ENCODE data around the gene EZR. TPM values are rescaled to one million over a fixed set of nuclear protein-coding genes. Genes with fewer than 3 reads are reported as not detected.

EZR gene
- total RNA-seq, 2 experiments from 2014 or later, result 255 to 256 TPM

DNA sequence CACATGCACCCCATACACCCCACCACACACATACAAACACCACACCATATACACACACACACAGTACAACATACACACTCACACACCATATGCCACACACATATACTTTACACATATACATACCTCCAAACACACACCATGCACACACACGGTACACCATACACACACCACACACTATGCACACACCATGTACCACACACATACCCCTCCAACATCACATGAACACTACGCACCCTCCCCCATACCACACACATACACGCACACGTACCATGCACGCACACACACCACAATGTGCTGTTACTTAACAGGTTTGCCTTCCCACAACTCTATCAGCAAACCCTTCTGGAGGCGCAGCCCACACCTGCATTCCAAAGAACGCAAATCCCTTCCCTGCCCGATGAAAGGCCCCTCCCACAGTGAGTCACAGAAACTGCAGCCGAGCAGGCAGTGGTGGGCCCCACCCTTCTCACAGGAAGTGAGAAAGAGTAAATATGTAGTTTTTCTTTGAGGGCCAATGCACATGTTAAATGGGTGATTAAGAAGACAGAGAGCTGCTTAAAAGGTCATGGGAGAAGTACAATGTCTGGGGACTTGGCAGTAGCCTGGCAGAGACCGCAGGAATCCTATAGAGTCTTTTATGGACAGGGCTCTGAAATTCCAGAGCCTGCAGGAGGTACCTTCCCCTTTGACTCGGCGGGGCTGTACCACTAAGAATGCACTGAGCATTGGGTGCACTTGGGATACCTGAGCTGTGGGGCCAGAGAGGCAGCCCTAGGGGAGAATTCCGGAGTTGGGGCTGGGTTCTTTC lies 34.1 kb upstream of the EZR start:
- Mint-ChIP-seq H3K4me3 (no peak overlapping the region), H3K27me3 (no peaks in the 10 kb centered on the region), H3K4me1 (ENCODE audit: low read depth) (peaks cover 28% of the 10 kb centered on the region), H3K36me3 (no peaks in the 10 kb centered on the region), H3K27ac (no peak overlapping the region), H3K9me3 (no peaks in the 10 kb centered on the region)
- intact Hi-C loops (cut with micrococcal nuclease), result loop anchor here (1.0 to 5.0 kb wide), 3 partner anchors 200 to 1091 kb away; no protein-coding TSS in a partner anchor
- DNase-seq, result peak; percentile 94
- ChIA-PET CTCF (interaction anchor here (1.1 to 1.6 kb wide), 5 partner anchors 16 to 119 kb away, joined by 3 to 6 read pairs (median 4); partner anchors contain the start of gene EZR), POLR2A (interaction anchor here (1.2 to 5.8 kb wide), 3 partner anchors 16 to 39 kb away, joined by 4 to 64 read pairs (median 5); partner anchors contain the start of gene EZR)

DNA sequence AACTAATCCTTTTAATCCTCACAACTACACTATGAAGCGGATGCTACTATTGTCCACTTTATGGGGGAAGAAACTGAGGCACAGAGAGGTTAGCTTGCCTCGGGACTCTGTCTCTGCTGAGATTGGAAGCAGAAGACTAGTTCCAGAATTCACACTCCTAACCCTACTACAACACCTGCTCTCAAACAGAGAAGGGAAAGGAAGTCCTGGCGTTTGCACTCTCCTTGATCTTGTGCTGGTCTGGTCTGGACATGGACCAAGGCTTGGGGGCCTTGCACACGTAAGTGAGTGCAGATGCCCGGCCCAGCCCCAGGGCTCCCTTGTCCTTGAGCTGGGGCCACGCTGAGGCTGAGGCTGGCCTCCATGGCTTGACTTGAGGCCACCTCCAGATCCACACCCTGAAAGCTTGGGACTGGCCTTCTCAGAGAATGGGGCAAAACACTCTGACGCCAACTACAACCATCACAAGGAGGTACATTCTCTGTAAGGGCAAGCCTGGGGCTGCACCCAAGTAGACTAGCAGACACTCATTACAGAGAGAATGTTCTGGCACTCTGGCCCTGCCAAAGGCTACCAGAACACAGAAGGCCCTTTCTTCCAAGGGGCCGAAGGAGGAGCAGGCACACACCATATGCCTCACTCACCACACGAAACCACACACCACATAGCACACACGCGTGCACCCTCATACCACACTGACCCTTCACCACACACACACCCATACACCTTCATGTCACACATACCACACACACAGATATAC lies 33.3 kb upstream of the EZR start:
- peak; percentile 29 for DNase-seq
- Mint-ChIP-seq H3K27ac (peak overlapping the region; percentile 20), H3K4me1 (ENCODE audit: low read depth) (peaks cover 27% of the 10 kb centered on the region), H3K9me3 (no peaks in the 10 kb centered on the region), H3K27me3 (no peaks in the 10 kb centered on the region), H3K4me3 (no peak overlapping the region), H3K36me3 (no peaks in the 10 kb centered on the region)
- ChIA-PET POLR2A (interaction anchor here (1.4 to 5.8 kb wide), 2 partner anchors 17 to 33 kb away, joined by 5 to 64 read pairs; partner anchors contain the start of gene EZR), CTCF (no interaction called here)
- intact Hi-C loops (cut with micrococcal nuclease), result loop anchor here (1.0 to 5.0 kb wide), 3 partner anchors 199 to 1090 kb away; no protein-coding TSS in a partner anchor

DNA sequence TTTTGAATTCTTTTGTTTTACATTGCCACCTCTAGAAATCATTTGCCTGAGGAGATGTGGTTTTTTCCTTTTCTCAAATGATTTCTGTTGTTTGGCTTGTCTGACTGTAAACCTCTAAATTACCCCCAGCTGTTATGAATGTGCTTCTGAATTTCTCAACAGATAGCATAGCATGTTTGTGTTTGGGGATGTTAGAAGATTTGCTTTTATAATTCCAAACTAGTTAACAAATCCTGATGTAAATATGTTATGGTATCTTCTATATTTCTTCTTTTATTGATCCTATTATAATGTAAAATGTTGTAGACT lies 31.6 kb upstream of the EZR start:
- POLR2A ChIA-PET, result interaction anchor here (5.8 kb wide), 1 partner anchor 19 kb away, joined by 64 read pairs; no protein-coding TSS in a partner anchor
- CTCF ChIA-PET, result no interaction called here
- Mint-ChIP-seq H3K9me3 (no peaks in the 10 kb centered on the region), H3K27me3 (no peaks in the 10 kb centered on the region), H3K4me1 (ENCODE audit: low read depth) (peaks cover 20% of the 10 kb centered on the region), H3K36me3 (no peaks in the 10 kb centered on the region), H3K27ac (peak overlapping the region; percentile 86), H3K4me3 (no peak overlapping the region)
- DNase-seq, result no peak
- intact Hi-C loops (cut with micrococcal nuclease), result loop anchor here (1.0 to 5.0 kb wide), 8 partner anchors 19 to 1088 kb away; no protein-coding TSS in a partner anchor

DNA sequence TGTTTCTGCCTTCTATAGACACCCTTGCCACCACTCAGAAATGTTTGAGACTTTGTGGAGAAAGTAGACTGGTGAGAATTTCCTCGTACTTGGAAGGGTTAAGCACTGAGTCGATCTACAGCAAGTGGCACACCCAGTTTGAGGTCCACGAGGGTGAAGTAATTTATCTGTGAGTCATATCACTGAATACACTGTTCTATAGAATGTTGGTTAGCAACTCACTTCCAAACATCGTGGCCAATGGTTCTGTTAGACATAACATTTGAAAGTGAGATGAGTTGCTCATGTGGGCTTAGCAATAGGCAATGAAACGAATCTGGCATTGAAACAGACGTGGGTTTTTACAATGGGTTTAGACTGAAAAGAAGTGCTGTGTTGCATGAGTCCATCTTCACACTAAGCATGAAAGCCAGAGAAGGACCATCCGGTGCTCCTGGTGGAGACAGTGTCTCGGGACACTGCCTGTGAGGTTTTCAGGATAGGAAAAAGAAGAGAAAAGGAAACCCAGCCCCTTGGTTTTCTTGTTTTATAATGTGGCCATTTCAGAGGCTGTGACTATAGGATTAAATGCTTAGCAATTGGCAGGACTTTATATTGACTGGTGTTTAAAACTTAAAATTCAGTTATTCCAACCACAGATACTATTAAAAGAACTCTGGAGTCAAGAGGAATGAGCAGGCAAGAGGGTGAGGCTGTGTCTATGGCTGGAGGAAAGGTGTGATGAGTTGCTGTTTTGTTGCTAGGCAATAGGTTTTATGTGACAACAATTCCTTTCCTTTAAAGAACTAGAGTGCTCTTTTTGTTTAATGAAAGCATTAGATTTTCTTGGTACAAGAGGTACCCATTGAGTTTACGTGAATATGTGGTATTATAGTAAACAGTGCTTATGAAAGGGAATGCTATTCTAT lies 31.0 kb upstream of the EZR start:
- ChIA-PET POLR2A (interaction anchor here (5.8 kb wide), 1 partner anchor 20 kb away, joined by 64 read pairs; no protein-coding TSS in a partner anchor), CTCF (no interaction called here)
- intact Hi-C loops (cut with micrococcal nuclease), result loop anchor here (1.0 to 5.0 kb wide), 8 partner anchors 19 to 1088 kb away; no protein-coding TSS in a partner anchor
- Mint-ChIP-seq H3K4me3 (peak overlapping the region; percentile 45), H3K4me1 (ENCODE audit: low read depth) (peaks cover 20% of the 10 kb centered on the region), H3K36me3 (no peaks in the 10 kb centered on the region), H3K27me3 (no peaks in the 10 kb centered on the region), H3K9me3 (no peaks in the 10 kb centered on the region), H3K27ac (peak overlapping the region; percentile 86)
- peak; percentile 68 for DNase-seq

DNA sequence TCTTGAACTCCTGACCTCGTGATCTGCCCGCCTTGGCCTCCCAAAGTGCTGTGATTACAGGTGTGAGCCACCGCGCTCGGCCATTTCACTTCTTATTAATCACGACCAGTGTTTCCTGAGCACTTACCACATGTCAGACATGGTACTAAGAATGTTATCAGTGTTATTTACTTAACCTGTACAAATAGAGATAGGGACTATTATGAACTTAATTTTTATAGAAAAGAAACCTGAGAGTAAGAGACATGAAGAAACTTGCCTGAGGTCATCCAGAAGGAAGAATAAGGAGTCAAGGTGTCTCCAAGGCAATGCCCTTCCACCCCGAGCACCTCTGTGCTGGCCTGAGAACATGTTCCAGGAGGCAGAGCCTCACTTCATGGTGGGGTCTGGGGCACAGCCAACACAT lies 29.3 kb upstream of the EZR start:
- no peak overlapping the region for H3K27ac Mint-ChIP-seq
- H3K4me3 Mint-ChIP-seq, result no peak overlapping the region
- ChIA-PET CTCF (interaction anchor here (0.9 kb wide), 1 partner anchor 29 kb away, joined by 4 read pairs; the partner anchor contains the start of gene EZR), POLR2A (no interaction called here)
- H3K27me3 Mint-ChIP-seq, result no peaks in the 10 kb centered on the region
- H3K4me1 Mint-ChIP-seq (ENCODE audit: low read depth), result peaks cover 20% of the 10 kb centered on the region
- intact Hi-C loops (cut with micrococcal nuclease), result no loop called here
- no peak for DNase-seq
- no peaks in the 10 kb centered on the region for H3K9me3 Mint-ChIP-seq
- no peaks in the 10 kb centered on the region for H3K36me3 Mint-ChIP-seq

DNA sequence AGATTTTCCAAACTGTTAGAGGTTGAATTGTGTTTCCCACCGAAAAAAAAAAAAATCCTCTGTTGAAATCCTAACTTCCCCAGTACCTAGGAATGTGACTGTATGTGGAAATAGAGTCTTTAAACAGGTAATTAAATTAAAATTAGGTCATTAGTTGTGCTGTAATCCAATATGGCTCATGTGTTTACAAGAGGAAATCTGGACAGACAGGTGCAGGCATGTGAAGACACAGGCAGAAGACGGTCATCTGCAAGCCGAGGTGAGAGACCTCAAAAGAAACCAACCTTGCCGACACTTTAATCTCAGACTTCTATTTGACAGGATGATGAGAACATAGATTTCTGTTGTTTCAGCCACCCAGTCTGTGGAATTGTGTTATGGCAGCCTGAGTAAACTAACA lies 28.6 kb upstream of the EZR start:
- H3K27ac Mint-ChIP-seq, result no peak overlapping the region
- H3K9me3 Mint-ChIP-seq, result no peaks in the 10 kb centered on the region
- ChIA-PET POLR2A (interaction anchor here (1.5 kb wide), 1 partner anchor 22 kb away, joined by 4 read pairs; no protein-coding TSS in a partner anchor), CTCF (no interaction called here)
- H3K4me1 Mint-ChIP-seq (ENCODE audit: low read depth), result peaks cover 20% of the 10 kb centered on the region
- intact Hi-C loops (cut with micrococcal nuclease), result no loop called here
- H3K27me3 Mint-ChIP-seq, result no peaks in the 10 kb centered on the region
- H3K4me3 Mint-ChIP-seq, result no peak overlapping the region
- no peaks in the 10 kb centered on the region for H3K36me3 Mint-ChIP-seq
- DNase-seq, result no peak

DNA sequence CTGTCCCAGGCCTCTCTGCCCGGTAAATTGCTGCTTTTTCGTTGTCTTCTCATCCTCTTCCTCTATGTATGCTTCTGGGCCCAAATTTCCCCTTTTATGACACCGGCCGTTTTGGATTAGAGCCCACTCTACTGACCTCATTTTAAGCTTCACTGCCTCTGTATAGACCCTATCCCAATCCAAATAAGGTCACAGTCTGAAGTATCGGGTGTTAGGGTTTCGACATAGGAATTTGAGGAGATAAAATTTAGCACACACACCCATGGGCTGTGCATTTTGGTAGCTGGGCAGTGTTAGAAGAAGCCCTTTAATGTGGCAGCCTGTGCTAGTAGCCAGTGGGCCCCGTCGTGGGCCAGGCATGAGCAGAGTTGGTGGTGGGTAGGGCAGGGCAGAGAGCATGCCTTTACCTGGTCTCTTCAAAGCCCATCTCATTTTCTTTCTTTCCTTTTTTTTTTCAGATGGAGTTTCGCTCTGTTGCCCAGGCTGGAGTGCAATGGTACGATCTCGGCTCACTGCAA lies 27.9 kb upstream of the EZR start:
- ChIA-PET POLR2A (interaction anchor here (0.7 to 1.5 kb wide), 2 partner anchors 12 to 22 kb away, joined by 4 read pairs; no protein-coding TSS in a partner anchor), CTCF (no interaction called here)
- Mint-ChIP-seq H3K27me3 (no peaks in the 10 kb centered on the region), H3K9me3 (no peaks in the 10 kb centered on the region), H3K36me3 (no peaks in the 10 kb centered on the region), H3K4me3 (no peak overlapping the region), H3K27ac (no peak overlapping the region), H3K4me1 (ENCODE audit: low read depth) (peaks cover 20% of the 10 kb centered on the region)
- no peak for DNase-seq
- intact Hi-C loops (cut with micrococcal nuclease), result no loop called here

DNA sequence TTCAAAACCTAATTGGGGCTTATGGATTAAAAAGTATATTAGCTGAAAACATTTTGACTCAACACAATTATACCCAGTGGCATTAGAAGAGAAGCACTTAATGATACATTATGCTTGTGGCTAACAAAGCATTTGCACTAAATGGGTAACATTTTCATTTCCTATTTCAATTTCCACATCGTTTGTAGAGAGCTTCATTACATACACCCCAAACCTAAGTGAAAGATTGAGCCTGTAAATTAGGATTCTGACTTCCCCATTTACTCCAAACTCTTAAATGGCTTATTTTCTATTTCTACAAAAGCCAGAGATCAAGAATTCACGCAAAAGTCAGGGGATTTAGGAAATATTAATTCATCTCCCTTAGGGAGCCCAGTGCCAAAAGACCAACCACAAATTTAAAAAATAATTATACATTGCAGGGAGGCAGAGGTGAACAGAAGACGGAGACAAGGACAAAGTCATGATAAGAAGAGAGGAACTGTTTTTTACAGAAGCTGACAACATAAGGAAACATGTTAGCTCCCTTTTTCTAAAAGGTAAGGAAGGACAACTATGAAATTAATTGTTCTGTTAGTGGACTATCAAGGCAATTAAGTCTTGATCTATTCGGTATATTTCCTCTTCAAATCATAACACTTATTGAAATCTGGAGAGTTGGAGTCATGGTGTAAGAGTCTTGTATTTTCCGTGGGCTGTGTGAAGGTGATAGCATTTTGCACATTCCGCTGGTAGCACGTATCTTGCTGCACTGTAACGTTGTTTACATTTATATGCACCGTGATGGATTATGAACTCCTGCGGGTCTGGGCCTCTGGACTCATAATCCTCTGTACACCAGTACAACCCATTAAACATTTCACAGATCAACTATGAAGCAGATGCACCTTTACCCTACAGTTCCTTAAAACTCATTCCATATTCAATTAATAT lies 24.8 kb upstream of the EZR start:
- Mint-ChIP-seq H3K4me3 (no peak overlapping the region), H3K27me3 (no peaks in the 10 kb centered on the region), H3K4me1 (ENCODE audit: low read depth) (no peaks in the 10 kb centered on the region), H3K27ac (no peak overlapping the region), H3K36me3 (peaks cover 2% of the 10 kb centered on the region), H3K9me3 (peaks cover 5% of the 10 kb centered on the region)
- intact Hi-C loops (cut with micrococcal nuclease), result no loop called here
- ChIA-PET POLR2A (interaction anchor here (1.0 to 1.3 kb wide), 2 partner anchors 26 to 55 kb away, joined by 3 read pairs; no protein-coding TSS in a partner anchor), CTCF (no interaction called here)
- DNase-seq, result no peak

DNA sequence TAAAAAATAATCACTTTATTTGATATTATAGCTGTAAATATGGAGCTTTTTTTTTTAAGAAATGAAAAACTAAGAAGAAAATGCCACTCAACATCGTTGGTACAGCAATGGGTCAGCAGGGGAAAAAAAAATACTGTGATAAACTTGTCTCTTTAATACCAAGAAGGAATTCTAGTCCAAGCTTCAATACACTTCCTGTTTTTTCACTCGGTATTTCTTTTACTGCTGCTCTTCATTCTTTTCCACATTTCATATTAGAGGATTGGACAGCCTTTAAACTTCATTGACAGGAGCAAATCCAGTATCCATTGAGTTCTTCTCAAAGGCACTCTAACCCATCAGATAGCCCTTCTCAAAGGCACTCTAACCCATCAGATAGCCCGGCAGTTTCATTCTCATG lies 22.2 kb upstream of the EZR start:
- POLR2A ChIA-PET, result no interaction called here
- CTCF ChIA-PET, result no interaction called here
- intact Hi-C loops (cut with micrococcal nuclease), result no loop called here
- H3K4me1 Mint-ChIP-seq (ENCODE audit: low read depth), result no peaks in the 10 kb centered on the region
- no peak overlapping the region for H3K4me3 Mint-ChIP-seq
- H3K27ac Mint-ChIP-seq, result no peak overlapping the region
- H3K27me3 Mint-ChIP-seq, result no peaks in the 10 kb centered on the region
- peaks cover 5% of the 10 kb centered on the region for H3K9me3 Mint-ChIP-seq
- no peak for DNase-seq
- peaks cover 2% of the 10 kb centered on the region for H3K36me3 Mint-ChIP-seq

DNA sequence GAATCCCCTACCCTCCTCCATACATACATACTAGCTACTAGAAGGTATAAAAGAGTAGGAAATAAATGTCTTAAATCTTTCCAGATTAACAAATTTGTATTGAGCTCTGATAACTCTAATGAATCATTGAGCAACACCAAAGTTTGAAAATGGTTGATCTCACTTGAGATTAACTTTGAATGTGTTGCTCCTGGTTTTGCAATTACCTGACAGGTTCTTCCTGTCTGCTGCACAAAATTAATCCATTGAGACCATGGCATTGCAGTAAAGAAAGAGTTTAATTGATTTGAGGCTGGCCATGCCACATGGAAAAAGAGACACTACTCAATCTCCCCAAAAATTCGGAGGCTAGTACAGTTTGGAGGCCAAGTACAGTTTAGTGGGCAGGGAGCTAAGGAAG lies 21.3 kb upstream of the EZR start:
- Mint-ChIP-seq H3K36me3 (peaks cover 2% of the 10 kb centered on the region), H3K27ac (no peak overlapping the region), H3K9me3 (peaks cover 5% of the 10 kb centered on the region), H3K4me3 (no peak overlapping the region), H3K27me3 (no peaks in the 10 kb centered on the region), H3K4me1 (ENCODE audit: low read depth) (no peaks in the 10 kb centered on the region)
- DNase-seq, result no peak
- intact Hi-C loops (cut with micrococcal nuclease), result no loop called here
- CTCF ChIA-PET, result interaction anchor here (0.9 kb wide), 1 partner anchor 26 kb away, joined by 3 read pairs; no protein-coding TSS in a partner anchor
- POLR2A ChIA-PET, result interaction anchor here (1.1 kb wide), 1 partner anchor 29 kb away, joined by 4 read pairs; no protein-coding TSS in a partner anchor

All from activated CD4-positive, alpha-beta memory T cell treated with anti-CD3 and anti-CD28 coated beads for 36 hours (primary cell).